ENCODE measurements around the gene HES7.

Gene HES7

DNA sequence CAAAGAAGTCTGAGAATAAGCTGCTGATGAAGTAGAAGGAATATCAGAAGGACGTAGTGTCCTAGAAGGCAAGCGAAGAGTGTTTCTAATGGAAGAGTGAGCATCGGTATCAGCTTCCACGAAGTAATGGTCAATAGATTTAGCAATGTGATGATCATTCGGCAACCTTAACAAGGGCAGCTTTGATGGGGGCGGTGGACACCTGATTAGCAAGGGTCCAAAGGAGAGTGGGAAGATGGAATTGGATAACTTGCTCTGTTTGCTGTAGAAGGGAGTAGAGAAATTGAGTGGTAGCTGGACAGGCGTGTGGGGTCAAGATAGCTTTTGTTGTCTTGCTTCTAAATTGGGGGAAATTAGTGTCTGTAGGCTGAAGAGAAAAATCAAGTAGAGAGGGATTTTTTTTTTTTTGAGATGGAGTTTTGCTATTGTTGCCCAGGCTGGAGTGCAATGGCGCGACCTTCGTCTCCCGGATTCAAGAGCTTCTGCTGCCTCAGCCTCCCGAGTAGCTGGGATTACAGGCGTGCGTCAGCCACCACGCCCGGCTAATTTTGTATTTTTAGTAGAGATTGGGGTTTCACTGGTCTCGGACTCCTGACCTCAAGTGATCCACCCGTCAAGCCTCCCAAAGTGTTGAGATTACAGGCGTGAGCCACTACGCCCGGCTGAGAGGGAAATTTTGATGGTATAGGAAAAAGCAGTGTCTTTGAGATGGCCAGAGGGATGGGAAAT lies 13.9 kb upstream of the HES7 start:
- H3K36me3 ChIP-seq (ENCODE audit: control insufficient read depth, insufficient read depth, low read length) = peaks cover 28% of the 10 kb centered on the region
- H3K4me1 ChIP-seq (ENCODE audit: control insufficient read depth, insufficient read depth, low read length) = peaks cover 10% of the 10 kb centered on the region
- H3K4me3 ChIP-seq (ENCODE audit: low read length) = peak overlapping the region; percentile 58
- H3K27ac ChIP-seq (ENCODE audit: low read depth, low read length) = peak overlapping the region; percentile 96
- H3K9ac ChIP-seq (ENCODE audit: low read length) = no peak overlapping the region
- no peaks in the 10 kb centered on the region for H3K27me3 ChIP-seq (ENCODE audit: control insufficient read depth, insufficient read depth, low read length)

DNA sequence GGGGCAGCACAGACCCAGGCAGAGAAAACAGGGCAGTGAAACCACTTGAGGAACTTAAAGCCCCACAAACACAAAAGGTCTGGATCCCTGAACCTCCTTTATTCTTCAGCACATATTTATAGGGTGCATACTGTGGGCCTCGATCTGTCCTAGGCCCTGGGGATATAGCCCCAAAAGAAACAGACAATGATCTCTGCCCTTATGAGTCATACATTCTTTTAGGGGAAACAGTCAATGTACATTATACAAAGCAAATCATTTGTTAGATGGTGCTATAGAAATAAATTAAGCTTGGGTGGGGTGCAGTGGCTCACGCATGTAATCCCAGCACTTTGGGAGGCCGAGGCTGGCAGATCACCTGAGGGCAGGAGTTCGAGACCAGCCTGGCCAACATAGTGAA lies 10.0 kb upstream of the HES7 start:
- H3K27me3 ChIP-seq (ENCODE audit: control insufficient read depth, insufficient read depth, low read length) = peaks cover 4% of the 10 kb centered on the region
- no peak overlapping the region for H3K9ac ChIP-seq (ENCODE audit: low read length)
- no peak overlapping the region for H3K4me3 ChIP-seq (ENCODE audit: low read length)
- H3K36me3 ChIP-seq (ENCODE audit: control insufficient read depth, insufficient read depth, low read length) = no peaks in the 10 kb centered on the region
- H3K27ac ChIP-seq (ENCODE audit: low read depth, low read length) = no peak overlapping the region
- H3K4me1 ChIP-seq (ENCODE audit: control insufficient read depth, insufficient read depth, low read length) = peaks cover 6% of the 10 kb centered on the region

DNA sequence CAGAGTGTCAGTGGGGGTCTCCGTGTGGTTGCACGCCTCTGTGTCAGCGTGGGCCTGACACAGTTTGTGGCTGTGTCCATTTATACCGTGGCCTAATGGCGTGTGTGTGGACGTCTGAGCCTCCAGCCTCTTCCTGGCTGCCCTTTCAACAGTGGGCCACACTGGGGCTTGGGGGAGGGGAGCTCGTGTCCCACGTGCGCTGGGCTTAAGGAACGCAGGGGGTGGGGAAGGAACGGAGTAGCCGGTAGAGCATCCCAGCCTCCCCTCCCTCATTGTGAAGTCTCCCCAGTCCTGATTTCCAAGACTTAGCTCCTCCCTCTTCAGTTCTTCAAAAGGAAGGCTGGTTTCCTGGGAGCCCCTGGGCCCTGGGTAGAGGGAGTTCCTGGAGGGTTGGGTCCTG lies 9.5 kb upstream of the HES7 start:
- H3K4me1 ChIP-seq (ENCODE audit: control insufficient read depth, insufficient read depth, low read length) = peaks cover 5% of the 10 kb centered on the region
- H3K27ac ChIP-seq (ENCODE audit: low read depth, low read length) = no peak overlapping the region
- H3K27me3 ChIP-seq (ENCODE audit: control insufficient read depth, insufficient read depth, low read length) = peaks cover 4% of the 10 kb centered on the region
- H3K9ac ChIP-seq (ENCODE audit: low read length) = no peak overlapping the region
- H3K36me3 ChIP-seq (ENCODE audit: control insufficient read depth, insufficient read depth, low read length) = no peaks in the 10 kb centered on the region
- H3K4me3 ChIP-seq (ENCODE audit: low read length) = no peak overlapping the region

DNA sequence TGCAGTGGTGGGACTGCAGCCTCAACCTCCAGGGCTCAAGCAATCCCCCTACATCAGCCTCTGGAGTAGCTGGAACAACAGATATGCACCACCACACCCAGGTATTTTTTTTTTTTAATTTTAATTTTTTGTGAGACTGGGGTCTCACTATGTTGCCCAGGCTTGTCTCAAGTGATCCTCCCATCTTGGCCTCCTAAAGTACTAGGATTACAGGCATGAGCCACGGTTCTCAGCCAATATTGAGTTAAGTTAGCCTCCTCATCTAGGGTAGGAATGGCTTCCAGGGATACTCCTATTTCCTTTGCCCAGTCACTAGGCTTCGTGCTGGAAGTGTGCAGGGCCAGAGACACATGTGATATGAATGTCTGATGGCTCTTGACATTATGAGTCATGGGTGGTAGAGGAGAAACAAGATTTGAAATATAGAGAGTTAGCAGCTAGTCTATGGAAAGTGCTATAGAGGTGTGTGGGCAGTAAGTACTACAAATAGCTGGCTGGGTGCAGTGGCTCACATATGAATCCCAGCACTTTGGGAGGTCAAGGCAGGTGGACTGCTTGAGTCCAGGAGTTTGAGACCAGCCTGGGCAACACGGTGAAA lies 8.0 kb upstream of the HES7 start:
- H3K36me3 ChIP-seq (ENCODE audit: control insufficient read depth, insufficient read depth, low read length) = no peaks in the 10 kb centered on the region
- H3K27ac ChIP-seq (ENCODE audit: low read depth, low read length) = no peak overlapping the region
- no peak overlapping the region for H3K9ac ChIP-seq (ENCODE audit: low read length)
- H3K4me1 ChIP-seq (ENCODE audit: control insufficient read depth, insufficient read depth, low read length) = no peaks in the 10 kb centered on the region
- no peak overlapping the region for H3K4me3 ChIP-seq (ENCODE audit: low read length)
- peaks cover 4% of the 10 kb centered on the region for H3K27me3 ChIP-seq (ENCODE audit: control insufficient read depth, insufficient read depth, low read length)

DNA sequence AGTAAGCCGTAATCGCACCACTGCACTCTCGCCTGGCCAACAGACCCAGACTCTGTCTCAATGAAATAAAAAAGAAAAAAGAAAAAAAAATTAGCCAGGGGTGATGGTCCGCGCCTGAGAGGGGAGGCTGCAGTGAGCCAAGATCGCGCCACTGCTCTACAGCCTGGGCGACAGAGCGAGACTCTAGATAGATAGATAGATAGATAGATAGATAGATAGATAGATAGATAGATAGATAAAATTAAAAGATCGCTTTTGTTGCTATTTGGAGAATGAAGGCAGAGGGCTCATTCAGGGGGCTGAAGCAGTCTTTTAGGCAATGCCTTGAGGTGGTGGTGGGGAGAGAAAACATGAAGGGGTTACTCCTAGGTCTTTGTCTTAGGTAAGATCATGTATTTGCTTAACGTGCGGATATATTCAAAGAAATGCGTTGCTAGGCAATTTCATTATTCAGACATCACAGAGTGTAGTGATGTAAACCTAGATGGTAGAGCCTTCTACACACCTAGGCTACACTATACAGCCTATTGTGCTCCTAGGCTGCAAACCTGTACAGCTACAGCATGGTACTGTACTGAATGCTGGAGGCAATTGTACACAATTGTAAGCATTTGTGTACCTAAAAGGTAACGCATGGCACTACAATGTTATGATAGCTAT lies 4.3 kb upstream of the HES7 start:
- Histone ChIP-seq H3K4me1 (ENCODE audit: control insufficient read depth, insufficient read depth, low read length) (peaks cover 9% of the 10 kb centered on the region), H3K4me3 (ENCODE audit: low read length) (no peak overlapping the region), H3K36me3 (ENCODE audit: control insufficient read depth, insufficient read depth, low read length) (no peaks in the 10 kb centered on the region), H3K27ac (ENCODE audit: low read depth, low read length) (no peak overlapping the region), H3K9ac (ENCODE audit: low read length) (no peak overlapping the region), H3K27me3 (ENCODE audit: control insufficient read depth, insufficient read depth, low read length) (peaks cover 10% of the 10 kb centered on the region)

DNA sequence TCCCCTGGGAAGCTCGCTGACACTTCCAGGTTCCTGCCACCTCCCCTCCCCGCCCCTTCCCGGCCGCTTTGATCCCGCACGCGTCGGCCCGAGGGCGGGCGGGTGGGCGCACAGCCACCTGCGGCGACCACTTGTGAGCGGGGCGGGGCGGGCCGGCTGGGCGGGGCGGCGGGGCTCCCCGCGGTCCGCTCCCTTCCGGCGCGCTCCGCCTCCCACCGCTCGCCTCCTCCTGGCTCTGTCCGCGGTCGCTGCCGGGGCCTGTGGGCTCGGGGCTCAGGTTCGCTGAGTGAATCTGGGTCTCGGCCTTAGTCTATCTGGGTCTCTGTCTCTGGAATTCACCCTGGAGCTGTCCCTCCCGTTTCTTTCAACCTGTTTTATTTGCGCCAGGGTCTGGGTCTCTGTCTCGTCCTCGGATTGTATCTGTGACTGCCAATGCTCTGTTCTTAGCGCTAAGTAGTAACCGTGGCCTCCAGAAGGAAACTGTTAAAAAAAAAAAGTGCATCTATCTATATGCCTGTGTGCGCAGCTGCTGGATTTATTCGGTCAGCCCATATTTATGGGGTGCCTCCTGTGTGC lies 2.7 kb upstream of the HES7 start:
- no peaks in the 10 kb centered on the region for H3K36me3 ChIP-seq (ENCODE audit: control insufficient read depth, insufficient read depth, low read length)
- H3K4me1 ChIP-seq (ENCODE audit: control insufficient read depth, insufficient read depth, low read length) = peaks cover 17% of the 10 kb centered on the region
- H3K9ac ChIP-seq (ENCODE audit: low read length) = no peak overlapping the region
- peak overlapping the region; percentile 6 for H3K27ac ChIP-seq (ENCODE audit: low read depth, low read length)
- H3K27me3 ChIP-seq (ENCODE audit: control insufficient read depth, insufficient read depth, low read length) = peaks cover 18% of the 10 kb centered on the region
- peak overlapping the region; percentile 75 for H3K4me3 ChIP-seq (ENCODE audit: low read length)

DNA sequence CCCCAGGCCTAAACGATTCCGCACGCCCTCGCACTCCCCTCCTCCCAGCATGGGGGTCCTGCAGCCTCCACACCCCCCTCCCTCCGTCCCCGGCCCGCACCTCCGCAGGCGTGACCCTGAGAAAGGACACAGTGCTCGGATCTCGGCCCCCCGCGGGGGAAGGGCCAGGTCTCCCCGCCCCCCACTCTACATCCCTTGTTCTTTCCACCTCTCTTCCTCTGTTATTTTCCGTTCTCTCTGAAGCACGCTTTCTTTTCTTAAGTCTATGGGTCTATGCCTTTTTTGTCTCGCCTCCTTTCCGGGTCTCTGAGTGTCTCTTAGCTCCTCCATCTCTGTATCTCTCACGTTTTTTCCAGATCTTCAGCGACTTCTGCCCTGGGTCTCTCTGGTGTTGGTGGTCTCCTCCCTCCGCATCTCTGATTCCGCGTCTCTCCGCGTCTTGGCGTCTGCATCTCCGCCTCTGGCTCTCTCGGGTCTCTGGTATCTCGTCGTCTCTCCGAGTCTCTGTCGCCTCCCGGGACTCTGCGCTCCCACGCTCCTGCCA lies 2.1 kb upstream of the HES7 start:
- peaks cover 18% of the 10 kb centered on the region for H3K27me3 ChIP-seq (ENCODE audit: control insufficient read depth, insufficient read depth, low read length)
- H3K9ac ChIP-seq (ENCODE audit: low read length) = no peak overlapping the region
- peak overlapping the region; percentile 6 for H3K27ac ChIP-seq (ENCODE audit: low read depth, low read length)
- H3K4me1 ChIP-seq (ENCODE audit: control insufficient read depth, insufficient read depth, low read length) = peaks cover 18% of the 10 kb centered on the region
- no peaks in the 10 kb centered on the region for H3K36me3 ChIP-seq (ENCODE audit: control insufficient read depth, insufficient read depth, low read length)
- H3K4me3 ChIP-seq (ENCODE audit: low read length) = peak overlapping the region; percentile 75

DNA sequence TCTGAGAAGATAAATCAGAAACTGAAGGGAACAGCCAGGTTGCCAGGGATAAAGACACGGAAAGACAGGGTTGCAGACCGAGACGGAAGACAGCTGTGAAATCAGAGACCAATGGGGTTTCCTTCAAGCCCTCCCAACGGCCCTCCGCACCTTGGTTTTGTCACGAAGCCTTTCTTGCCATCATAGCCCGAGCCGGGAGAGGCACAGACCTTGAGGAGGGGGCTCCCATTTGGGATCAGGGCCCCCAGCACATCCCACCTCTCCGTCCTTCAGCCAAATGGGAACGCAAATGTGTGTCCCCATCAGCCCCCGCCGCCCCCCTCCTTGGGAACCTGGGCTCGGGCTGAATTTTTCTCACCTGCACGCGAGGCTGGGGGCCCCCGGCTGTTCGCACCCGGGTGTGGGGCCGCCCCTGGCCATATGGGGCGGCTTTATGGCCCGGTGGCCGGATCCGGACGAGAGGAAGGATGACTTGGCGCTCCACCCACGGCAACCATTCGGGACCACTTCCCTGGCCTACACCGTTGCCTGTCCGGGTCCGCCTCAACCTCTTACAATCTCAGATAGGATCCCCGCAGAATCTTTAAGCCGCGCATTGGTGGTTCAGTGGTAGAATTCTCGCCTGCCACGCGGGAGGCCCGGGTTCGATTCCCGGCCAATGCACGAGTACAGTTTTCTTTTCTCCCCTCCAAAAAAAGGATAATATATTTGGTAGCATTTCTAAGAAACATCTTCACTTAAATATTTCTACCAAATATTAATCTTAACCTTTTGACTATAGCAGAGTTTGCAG lies 1.4 kb upstream of the HES7 start:
- peaks cover 20% of the 10 kb centered on the region for H3K4me1 ChIP-seq (ENCODE audit: control insufficient read depth, insufficient read depth, low read length)
- no peak overlapping the region for H3K27ac ChIP-seq (ENCODE audit: low read depth, low read length)
- no peak overlapping the region for H3K9ac ChIP-seq (ENCODE audit: low read length)
- no peaks in the 10 kb centered on the region for H3K36me3 ChIP-seq (ENCODE audit: control insufficient read depth, insufficient read depth, low read length)
- H3K4me3 ChIP-seq (ENCODE audit: low read length) = peak overlapping the region; percentile 75
- H3K27me3 ChIP-seq (ENCODE audit: control insufficient read depth, insufficient read depth, low read length) = peaks cover 17% of the 10 kb centered on the region

DNA sequence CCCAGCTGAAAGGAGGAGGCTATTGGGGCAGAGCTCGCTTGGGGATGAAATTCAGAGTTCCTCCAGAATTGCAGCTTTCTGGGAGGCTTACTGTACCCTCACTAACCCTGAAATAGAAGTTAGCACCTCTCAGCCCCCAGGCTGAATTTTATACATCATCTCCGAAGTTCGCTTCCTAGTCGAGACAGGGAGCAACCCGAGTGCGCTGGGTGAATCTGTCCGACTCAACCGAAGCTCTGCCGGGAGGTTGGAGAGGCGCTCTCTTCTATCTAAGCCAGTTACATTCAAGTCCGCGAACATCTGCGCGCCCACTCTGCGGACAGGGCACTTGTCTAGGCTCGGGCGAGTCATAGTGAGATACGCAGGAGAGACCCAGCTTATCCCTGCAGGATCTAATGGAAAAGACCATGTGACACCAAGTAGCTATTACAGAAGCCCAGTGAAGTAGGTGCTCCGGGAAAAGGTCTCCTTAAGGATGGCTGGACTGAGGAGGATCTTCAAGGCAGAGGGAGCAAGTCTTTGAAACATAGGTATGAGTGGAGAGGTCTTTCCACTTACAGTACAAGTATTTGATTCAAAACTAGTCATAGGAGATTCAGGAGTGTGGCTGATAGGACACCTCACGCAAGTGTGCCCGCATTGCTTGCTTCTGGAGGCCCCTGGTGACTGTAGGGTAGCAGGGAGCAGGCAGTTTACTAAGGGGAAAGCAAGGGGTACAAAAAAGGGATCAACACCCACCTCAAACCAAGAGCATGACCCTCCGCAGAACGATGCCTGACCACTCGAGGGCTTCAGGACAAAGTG lies 646 bp upstream of the HES7 start:
- Histone ChIP-seq H3K9ac (ENCODE audit: low read length) (no peak overlapping the region), H3K27me3 (ENCODE audit: control insufficient read depth, insufficient read depth, low read length) (peaks cover 14% of the 10 kb centered on the region), H3K4me1 (ENCODE audit: control insufficient read depth, insufficient read depth, low read length) (peaks cover 20% of the 10 kb centered on the region), H3K4me3 (ENCODE audit: low read length) (peak overlapping the region; percentile 75), H3K36me3 (ENCODE audit: control insufficient read depth, insufficient read depth, low read length) (no peaks in the 10 kb centered on the region), H3K27ac (ENCODE audit: low read depth, low read length) (no peak overlapping the region)

DNA sequence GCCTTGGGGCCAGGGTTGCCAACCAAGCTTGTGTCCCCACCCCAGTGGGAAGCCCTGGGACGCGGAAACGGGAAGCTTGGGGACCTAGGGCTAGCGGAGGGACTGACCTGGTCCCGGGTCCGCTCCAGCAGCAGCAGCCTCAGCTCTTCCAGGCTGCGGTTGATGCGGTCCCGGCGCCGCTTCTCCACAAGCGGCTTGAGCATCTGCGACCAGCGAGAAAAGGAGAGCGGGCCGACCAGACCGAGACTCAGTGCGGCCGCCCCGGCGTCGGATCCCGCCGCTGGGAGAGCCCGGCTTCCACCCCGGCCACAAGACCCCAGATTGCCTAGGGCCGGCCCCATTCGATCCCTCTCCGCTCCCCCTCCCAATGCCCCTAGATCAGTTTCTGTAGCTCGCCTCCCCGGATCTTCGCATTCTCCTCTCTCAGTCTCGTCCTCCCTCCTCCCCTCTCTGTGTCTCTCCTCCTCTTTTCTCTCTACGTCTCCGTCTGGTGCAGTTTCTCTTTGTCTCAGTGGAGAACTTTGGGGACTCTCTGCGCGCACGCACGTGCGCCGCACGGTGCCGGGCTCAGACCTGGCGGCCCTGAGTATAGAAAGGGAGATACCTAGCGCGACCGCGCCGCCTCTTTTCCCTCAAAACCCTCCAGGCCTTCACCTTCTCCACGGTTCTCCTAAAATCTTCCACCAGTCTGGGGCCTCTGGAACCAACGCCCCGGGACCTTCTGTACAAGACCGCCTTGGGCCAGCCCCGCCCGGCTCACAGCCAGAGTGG lies 797 bp downstream of the HES7 start:
- no peak overlapping the region for H3K27ac ChIP-seq (ENCODE audit: low read depth, low read length)
- peaks cover 25% of the 10 kb centered on the region for H3K4me1 ChIP-seq (ENCODE audit: control insufficient read depth, insufficient read depth, low read length)
- no peak overlapping the region for H3K9ac ChIP-seq (ENCODE audit: low read length)
- H3K4me3 ChIP-seq (ENCODE audit: low read length) = peak overlapping the region; percentile 75
- H3K27me3 ChIP-seq (ENCODE audit: control insufficient read depth, insufficient read depth, low read length) = peaks cover 17% of the 10 kb centered on the region
- no peaks in the 10 kb centered on the region for H3K36me3 ChIP-seq (ENCODE audit: control insufficient read depth, insufficient read depth, low read length)

DNA sequence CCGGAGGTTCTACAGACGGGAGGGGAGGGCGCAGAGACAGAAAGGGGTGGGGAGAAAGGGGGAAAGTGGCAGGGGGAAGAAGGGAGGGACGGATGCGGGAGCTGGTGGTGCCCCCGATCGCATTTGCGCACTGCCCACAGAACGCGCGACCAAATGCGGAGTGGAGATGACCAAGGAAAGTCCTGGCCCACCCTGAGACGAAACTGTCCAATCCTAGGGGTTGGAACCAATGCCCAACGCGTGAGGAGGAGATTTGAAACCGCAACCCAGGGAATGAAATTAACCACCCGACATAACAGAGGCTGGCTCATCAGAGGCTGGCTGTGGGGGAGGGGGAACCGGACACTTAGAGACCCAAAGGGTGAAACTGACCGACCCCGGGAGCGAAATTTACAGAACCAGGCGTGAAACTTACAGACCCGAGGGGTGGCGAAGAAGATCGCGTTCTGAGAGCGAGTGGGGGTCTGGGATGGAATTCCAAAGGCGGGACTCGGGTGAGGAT lies 1.4 kb downstream of the HES7 start:
- no peak overlapping the region for H3K27ac ChIP-seq (ENCODE audit: low read depth, low read length)
- no peak overlapping the region for H3K9ac ChIP-seq (ENCODE audit: low read length)

More for the DNA sequence above, 1.4 kb downstream of the HES7 start:
- Histone ChIP-seq H3K36me3 (ENCODE audit: control insufficient read depth, insufficient read depth, low read length) (no peaks in the 10 kb centered on the region), H3K4me3 (ENCODE audit: low read length) (peak overlapping the region; percentile 75), H3K4me1 (ENCODE audit: control insufficient read depth, insufficient read depth, low read length) (peaks cover 29% of the 10 kb centered on the region), H3K27me3 (ENCODE audit: control insufficient read depth, insufficient read depth, low read length) (peaks cover 21% of the 10 kb centered on the region)
